Measurements from ENCODE around the gene GLG1. TPM values are rescaled to one million over a fixed set of nuclear protein-coding genes. Genes with fewer than 3 reads are reported as not detected.
"Not testable (repeated sequence)": the region's sequence is repeated elsewhere in the genome, so short reads cannot be mapped to it uniquely, and the experiment has no call there.

Gene GLG1
- total and polyA plus RNA-seq, 12 donors = 31.6 to 146 (median 112) TPM

- DNase-seq; intact Hi-C loops (cut with DNase I); H3K4me1 ChIP-seq (replicated peaks in 1 of 2); H3K9me3 ChIP-seq (replicated peaks in 1 of 3); H3K27me3 ChIP-seq; H3K27ac ChIP-seq; H3K4me3 ChIP-seq; H3K36me3 ChIP-seq (replicated peaks in 1 of 2): not testable (repeated sequence)
- WGBS, 4 donors = 85 to 90% (median 88%) methylated on average over 5 to 8 of the region's 17 CpGs; no CpG with 5 or more reads in 1 of the 4 donors
Measured at GRCh38 chr16:74422086-74422485, 184.8 kb downstream of the GLG1 start.

GRCh38 chr16:74421482-74421785 is 185.5 kb downstream of the GLG1 start:
- DNase-seq; H3K36me3 ChIP-seq (replicated peaks in 1 of 2); H3K9me3 ChIP-seq (replicated peaks in 1 of 3); H3K27ac ChIP-seq; H3K4me3 ChIP-seq; H3K4me1 ChIP-seq (replicated peaks in 1 of 2); intact Hi-C loops (cut with DNase I); H3K27me3 ChIP-seq: not testable (repeated sequence)
- 70 to 81% methylated on average over 8 to 9 of the region's 16 CpGs; no CpG with 5 or more reads in 2 of the 4 donors for WGBS, 4 donors

GRCh38 chr16:74420612-74421481 is 186.1 kb downstream of the GLG1 start, which contains the start of gene CLEC18B:
TSS of gene CLEC18B (minus strand) at chr16:74421478. CDS start at chr16:74421270, 208 bp downstream.
- intact Hi-C loops (cut with DNase I); H3K27ac ChIP-seq; H3K36me3 ChIP-seq (replicated peaks in 1 of 2); H3K27me3 ChIP-seq; H3K9me3 ChIP-seq (replicated peaks in 1 of 3); H3K4me1 ChIP-seq (replicated peaks in 1 of 2); H3K4me3 ChIP-seq; DNase-seq: not testable (repeated sequence)
- 76 to 100% (median 84%) methylated on average over 1 to 8 of the region's 27 CpGs for WGBS, 4 donors

GRCh38 chr16:74419811-74420210 is 187.1 kb downstream of the GLG1 start:
- H3K4me1 ChIP-seq (replicated peaks in 1 of 2); DNase-seq; H3K27me3 ChIP-seq; H3K36me3 ChIP-seq (replicated peaks in 1 of 2); H3K27ac ChIP-seq; H3K4me3 ChIP-seq; intact Hi-C loops (cut with DNase I); H3K9me3 ChIP-seq (replicated peaks in 1 of 3): not testable (repeated sequence)
- WGBS, 4 donors = 71 to 88% (median 76%) methylated on average over 7 to 8 of the region's 14 CpGs; no CpG with 5 or more reads in 1 of the 4 donors

- DNase-seq; H3K36me3 ChIP-seq (replicated peaks in 1 of 2); H3K9me3 ChIP-seq (replicated peaks in 1 of 3); H3K4me1 ChIP-seq (replicated peaks in 1 of 2); intact Hi-C loops (cut with DNase I); H3K27me3 ChIP-seq; H3K4me3 ChIP-seq; H3K27ac ChIP-seq: not testable (repeated sequence)
- 76 to 98% (median 87%) methylated on average over 3 to 11 of the region's 15 CpGs for WGBS, 4 donors
Measured at GRCh38 chr16:74417897-74418296, 189.0 kb downstream of the GLG1 start.

- H3K9me3 ChIP-seq (replicated peaks in 1 of 3); intact Hi-C loops (cut with DNase I); H3K4me1 ChIP-seq (replicated peaks in 1 of 2); H3K4me3 ChIP-seq; H3K27me3 ChIP-seq; H3K27ac ChIP-seq; H3K36me3 ChIP-seq (replicated peaks in 1 of 2): not testable (repeated sequence)
- DNase-seq = peak in 2 of 7 donors; percentile 7 to 37
- 74 to 88% (median 82%) methylated on average over 7 of the region's 7 CpGs for WGBS, 4 donors
Measured at GRCh38 chr16:74413920-74414319, 193.0 kb downstream of the GLG1 start.

- 90 to 100% (median 90%) methylated on average over 3 to 9 of the region's 9 CpGs for WGBS, 4 donors
- peak in 2 of 7 donors; percentile 9 to 47 for DNase-seq
- H3K4me1 ChIP-seq (replicated peaks in 1 of 2); H3K27me3 ChIP-seq; H3K36me3 ChIP-seq (replicated peaks in 1 of 2); intact Hi-C loops (cut with DNase I); H3K27ac ChIP-seq; H3K4me3 ChIP-seq; H3K9me3 ChIP-seq (replicated peaks in 1 of 3): not testable (repeated sequence)
Measured at GRCh38 chr16:74413485-74413884, 193.4 kb downstream of the GLG1 start.

GRCh38 chr16:74412775-74413390 is 194.0 kb downstream of the GLG1 start:
- H3K27me3 ChIP-seq; intact Hi-C loops (cut with DNase I); H3K27ac ChIP-seq; H3K4me1 ChIP-seq (replicated peaks in 1 of 2); H3K36me3 ChIP-seq (replicated peaks in 1 of 2); H3K9me3 ChIP-seq (replicated peaks in 1 of 3); H3K4me3 ChIP-seq: not testable (repeated sequence)
- peak in 1 of 7 donors; percentile 33 for DNase-seq
- WGBS, 4 donors = 50 to 77% (median 72%) methylated on average over 4 to 8 of the region's 10 CpGs; no CpG with 5 or more reads in 1 of the 4 donors

GRCh38 chr16:74412138-74412774 is 194.7 kb downstream of the GLG1 start:
- H3K4me3 ChIP-seq; H3K27ac ChIP-seq; intact Hi-C loops (cut with DNase I); H3K9me3 ChIP-seq (replicated peaks in 1 of 3); H3K27me3 ChIP-seq; H3K4me1 ChIP-seq (replicated peaks in 1 of 2); H3K36me3 ChIP-seq (replicated peaks in 1 of 2): not testable (repeated sequence)
- 74 to 92% (median 78%) methylated on average over 2 to 5 of the region's 13 CpGs for WGBS, 4 donors
- peak in 1 of 7 donors; percentile 17 for DNase-seq

GRCh38 chr16:74410981-74411380 is 195.9 kb downstream of the GLG1 start:
- H3K4me3 ChIP-seq; intact Hi-C loops (cut with DNase I); H3K9me3 ChIP-seq (replicated peaks in 1 of 3); H3K4me1 ChIP-seq (replicated peaks in 1 of 2); H3K27me3 ChIP-seq; H3K27ac ChIP-seq; H3K36me3 ChIP-seq (replicated peaks in 1 of 2): not testable (repeated sequence)
- DNase-seq = peak in 1 of 7 donors; percentile 48
- 86 to 94% (median 89%) methylated on average over 5 to 9 of the region's 9 CpGs; no CpG with 5 or more reads in 1 of the 4 donors for WGBS, 4 donors
